KBM-7 (cell line): ENCODE measurements around the gene RTL10.

ENCODE experiments used
- DNase-seq: peaks from one replicate; pipeline ENCODE4 v3.0.0-alpha.2; 2015
- in situ Hi-C: fragments of 300-500 bp; cut with MboI; formaldehyde crosslinking; loops from 2 replicates; pipeline ENCODE4 v1.14.3; 2020; ENCODE audit warnings: low sequenced_read_pairs, low pct_unique_long_range_greater_than_20kb, mixed read lengths

The RTL10 gene, protein sequence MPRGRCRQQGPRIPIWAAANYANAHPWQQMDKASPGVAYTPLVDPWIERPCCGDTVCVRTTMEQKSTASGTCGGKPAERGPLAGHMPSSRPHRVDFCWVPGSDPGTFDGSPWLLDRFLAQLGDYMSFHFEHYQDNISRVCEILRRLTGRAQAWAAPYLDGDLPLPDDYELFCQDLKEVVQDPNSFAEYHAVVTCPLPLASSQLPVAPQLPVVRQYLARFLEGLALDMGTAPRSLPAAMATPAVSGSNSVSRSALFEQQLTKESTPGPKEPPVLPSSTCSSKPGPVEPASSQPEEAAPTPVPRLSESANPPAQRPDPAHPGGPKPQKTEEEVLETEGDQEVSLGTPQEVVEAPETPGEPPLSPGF

DNA sequence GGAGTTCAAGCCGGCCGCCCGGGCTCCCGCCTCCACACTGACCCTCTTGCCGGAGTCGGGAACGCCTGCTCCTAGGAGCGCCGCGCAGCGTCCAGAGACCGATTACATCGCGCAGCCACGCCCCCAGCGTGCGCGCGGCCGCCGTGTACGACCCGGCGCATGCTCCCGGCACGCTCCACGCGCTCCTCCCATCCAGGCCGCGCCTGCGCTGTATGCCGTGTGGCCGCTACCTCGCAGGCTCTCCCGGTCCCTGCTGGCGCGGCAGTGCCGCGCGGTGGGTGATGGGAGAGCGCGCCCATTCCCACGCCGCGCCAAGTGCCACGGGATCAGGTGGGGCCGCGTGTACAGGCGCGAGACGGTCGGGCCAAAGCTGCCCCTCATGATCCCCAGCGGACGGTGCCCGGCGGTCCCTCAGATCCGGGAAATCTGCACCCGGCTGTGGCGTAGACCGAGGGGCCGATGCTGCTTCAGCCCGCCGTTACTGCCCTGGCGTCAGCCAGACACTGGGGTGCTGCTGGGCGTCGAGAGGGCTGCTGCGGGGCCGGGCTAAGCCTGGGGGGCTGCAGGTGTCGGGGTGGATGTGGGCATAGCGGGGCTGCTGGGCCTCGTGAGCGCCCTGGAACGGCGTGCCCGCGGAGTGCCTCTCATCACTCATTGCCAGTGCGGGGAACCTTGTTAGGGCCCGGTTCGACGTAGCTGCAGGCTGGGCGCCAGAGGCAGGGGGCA, at the start of gene RTL10, which contains the start of gene GNB1L:
Gene RTL10, minus strand, starts transcription at position 97 of the 726 bp plus-strand sequence. CDS start 2,613 bp downstream, outside the sequence.
Gene GNB1L, minus strand, starts transcription at position 97 of the 726 bp plus-strand sequence. CDS start 33,519 bp downstream, outside the sequence.
- peak; percentile 96 for DNase-seq
- in situ Hi-C loops: loop anchor here (5.0 kb wide), 1 partner anchor 38 kb away; no protein-coding TSS in a partner anchor

DNA sequence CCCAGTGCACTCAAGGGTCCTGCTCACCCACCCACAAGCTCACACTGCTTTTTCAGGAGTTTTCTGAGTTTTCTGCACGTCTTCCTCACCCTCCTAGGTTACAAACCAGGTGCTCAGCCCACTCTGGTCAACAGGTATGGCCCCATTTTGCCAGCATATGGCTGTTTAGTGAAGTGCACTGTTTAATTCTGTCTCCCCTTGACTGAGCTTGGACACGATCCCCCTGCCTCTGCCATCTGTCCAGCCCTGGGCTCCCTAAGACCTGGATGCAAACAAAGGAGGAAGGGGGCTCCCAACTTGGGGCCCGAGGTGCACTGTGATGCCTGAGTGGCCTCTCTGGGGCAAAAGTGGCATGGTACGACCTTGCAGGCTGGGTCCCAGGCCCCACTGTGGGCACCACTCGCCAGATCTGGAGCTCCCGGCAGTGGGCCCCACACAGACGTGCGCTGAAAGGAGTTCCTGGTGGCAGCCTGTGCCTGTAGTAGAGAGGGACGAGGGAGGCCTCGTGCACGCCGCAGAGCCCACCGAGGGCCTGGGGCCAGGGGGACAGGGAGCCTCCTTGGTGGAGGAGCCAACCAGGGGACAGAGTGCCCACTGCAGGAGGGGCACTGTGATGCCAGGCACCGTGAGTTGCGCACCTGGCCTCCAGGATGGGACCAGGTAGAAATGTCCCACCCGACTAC, 49.6 kb upstream of the RTL10 start:
- in situ Hi-C loops: loop anchor here (25.0 kb wide), 1 partner anchor 108 kb away; the partner anchor contains the start of genes ARVCF and TANGO2
- DNase-seq: no peak

DNA sequence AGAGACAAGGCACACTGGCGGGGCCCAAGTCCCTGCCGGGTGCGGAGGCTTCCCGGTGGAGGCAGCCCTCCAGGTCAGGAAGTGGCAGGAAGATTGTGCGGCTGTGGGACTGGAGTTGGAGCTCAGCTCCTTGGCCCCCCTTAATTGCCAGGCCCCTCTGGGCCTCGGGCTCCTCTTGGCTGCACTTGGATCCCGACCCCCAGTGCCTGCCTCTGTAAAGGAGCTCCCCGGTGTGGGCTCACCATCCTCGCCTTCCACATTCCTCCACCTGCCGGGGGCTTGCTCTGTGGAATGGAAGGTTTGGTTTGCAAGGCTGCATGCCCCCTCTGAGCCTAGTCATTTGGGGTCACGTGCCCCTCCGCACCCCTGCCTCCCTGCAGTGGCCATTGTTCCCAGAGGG, 48.8 kb upstream of the RTL10 start:
- in situ Hi-C loops: loop anchor here (25.0 kb wide), 1 partner anchor 109 kb away; the partner anchor contains the start of genes ARVCF and TANGO2
- DNase-seq: no peak

DNA sequence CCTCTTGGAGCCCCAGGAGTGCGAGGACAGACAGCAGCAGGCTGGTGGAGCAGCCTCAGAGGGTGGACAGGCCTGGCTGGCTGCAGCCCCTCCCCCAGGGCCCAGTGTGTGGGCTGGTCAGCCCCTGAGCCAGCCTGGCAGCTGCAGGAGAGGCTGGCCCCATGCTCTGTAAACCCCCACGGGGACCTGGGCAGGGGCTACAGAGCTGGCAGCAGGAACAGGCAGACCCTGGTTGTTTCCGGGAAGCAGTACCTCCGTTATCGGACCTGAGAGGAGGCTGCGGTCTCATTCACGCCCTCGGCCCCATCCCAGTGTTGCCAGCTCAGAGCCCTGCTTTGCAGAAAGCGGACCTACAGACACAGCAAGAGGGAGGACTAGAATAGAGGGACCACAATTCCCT, 48.4 kb upstream of the RTL10 start:
- in situ Hi-C loops: loop anchor here (25.0 kb wide), 1 partner anchor 109 kb away; the partner anchor contains the start of genes ARVCF and TANGO2
- no peak for DNase-seq

DNA sequence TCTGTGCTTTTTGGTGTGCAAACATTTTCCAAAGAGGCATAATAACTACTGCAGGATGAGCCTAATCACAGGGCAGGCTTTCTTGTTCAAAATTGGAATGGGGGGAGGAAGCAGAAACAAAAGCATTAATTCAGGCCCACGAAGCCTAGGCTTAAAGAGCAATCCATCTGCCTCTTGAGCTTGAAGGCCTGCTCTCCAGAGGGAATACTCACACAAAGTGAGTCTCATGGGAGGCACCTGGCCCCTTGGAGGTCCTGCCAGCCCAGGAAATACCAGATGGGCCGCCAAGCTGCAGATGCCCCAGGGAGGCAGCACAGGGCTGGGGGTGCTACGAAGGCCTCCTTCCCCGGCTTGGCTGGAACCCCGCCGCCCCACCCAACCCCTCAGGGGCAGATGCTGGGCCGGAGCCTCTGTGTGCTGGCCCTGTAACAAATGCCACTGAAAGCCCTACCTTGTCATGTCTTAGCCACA, 47.6 kb upstream of the RTL10 start:
- DNase-seq: no peak
- in situ Hi-C loops: loop anchor here (25.0 kb wide), 1 partner anchor 110 kb away; the partner anchor contains the start of genes ARVCF and TANGO2

DNA sequence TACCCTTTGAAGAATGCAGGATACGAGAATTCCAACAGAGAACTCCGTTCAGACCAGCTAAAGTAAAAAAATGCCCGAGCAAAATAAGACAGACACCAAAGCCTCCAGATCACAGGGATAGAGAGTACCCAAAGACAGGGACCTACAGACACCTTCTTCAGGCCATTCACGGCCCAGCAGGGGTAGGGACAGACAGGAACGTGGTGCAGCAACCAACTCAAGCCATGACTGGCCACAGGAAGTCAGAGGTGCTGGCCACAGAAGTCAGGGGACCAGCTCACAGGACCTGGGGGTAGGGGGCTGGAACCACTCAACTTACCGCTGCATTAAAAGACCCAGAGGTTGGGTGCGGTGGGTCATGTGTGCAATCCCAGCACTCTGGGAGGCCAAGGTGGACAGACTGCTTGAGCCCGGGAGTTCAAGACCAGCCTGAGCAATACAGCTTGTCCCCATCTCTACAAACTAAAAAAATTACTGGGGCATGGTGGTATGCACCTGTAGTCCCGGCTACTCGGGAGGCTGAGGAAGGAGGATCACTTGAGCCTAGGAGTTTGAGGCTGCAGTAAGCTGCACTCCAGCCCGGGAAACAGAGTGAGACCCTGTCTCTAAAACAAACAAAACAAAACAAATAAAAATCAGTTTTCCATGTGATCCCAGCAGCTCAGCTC, 47.0 kb upstream of the RTL10 start:
- DNase-seq: no peak
- in situ Hi-C loops: loop anchor here (25.0 kb wide), 1 partner anchor 111 kb away; the partner anchor contains the start of genes ARVCF and TANGO2

DNA sequence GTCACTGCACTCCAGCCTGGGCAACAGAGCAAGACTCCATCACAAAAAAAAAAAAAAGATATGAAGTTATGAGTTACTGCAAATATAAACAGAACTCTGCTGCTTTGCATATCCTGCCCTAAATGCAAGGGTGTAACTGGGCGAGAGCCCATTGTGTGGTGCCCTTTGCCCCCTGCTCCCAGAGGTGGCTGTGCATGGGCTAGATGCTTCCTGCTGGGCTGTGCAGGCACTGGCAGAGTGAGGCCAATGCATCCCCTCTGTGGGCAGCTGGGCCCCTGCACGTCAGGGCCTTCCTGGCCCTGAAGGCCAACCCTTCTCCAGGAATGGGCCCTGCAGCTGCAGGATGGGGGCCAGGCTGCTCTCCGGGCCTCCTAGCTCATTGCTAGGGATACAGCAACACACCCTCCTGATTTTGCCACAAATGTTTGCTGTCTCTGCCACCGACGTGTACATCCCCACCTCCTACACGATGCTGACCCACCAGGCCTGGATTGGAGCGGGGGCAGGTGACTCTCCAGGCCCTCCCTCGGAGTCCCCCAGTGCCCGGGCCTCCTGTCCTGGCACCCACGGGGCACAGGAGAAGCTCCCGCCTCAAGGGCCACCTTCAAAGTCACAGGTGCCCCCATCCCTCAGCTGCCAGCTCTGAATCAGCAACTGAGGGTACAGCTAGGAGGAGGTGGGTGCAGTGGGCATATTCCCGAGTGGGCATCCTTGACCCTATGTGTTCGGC, 46.2 kb upstream of the RTL10 start:
- DNase-seq: no peak
- in situ Hi-C loops: loop anchor here (25.0 kb wide), 1 partner anchor 111 kb away; the partner anchor contains the start of genes ARVCF and TANGO2

DNA sequence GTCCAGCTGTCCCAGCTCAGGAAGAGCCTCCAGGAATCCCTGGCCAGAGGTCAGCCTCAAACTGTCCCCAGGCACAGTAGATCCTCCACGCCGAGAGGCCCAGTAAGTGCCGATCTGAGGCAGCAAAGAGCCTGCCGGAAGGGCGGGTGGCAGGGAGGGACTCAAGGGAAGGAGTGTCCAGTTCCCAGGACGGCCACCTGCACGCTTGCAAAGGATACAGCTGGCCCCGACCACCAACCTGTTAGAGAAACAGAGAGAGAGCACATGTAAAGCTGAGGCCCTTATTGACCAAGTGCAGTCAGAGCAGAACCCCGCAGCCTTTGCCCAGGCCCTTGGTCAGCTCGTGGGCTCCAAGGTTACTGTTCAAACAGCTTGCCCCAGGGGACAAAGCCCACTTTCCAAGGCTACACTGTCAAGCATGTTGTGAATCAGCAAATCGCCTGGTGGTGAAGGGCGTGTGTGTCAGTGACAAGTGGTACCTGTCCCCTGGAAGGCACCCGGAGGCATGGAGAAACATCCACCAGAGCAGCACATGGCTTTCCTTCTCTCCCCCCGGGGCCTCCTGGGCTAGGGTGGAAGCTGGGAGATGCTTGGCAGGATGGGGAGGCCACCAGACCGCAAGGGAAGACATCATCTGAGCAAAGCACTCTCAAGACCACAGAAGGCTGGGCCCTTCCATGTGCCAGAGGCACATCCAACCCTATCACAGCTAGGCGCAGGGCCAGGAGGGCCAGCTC, 44.3 kb upstream of the RTL10 start:
- no peak for DNase-seq
- in situ Hi-C loops: no loop called here

DNA sequence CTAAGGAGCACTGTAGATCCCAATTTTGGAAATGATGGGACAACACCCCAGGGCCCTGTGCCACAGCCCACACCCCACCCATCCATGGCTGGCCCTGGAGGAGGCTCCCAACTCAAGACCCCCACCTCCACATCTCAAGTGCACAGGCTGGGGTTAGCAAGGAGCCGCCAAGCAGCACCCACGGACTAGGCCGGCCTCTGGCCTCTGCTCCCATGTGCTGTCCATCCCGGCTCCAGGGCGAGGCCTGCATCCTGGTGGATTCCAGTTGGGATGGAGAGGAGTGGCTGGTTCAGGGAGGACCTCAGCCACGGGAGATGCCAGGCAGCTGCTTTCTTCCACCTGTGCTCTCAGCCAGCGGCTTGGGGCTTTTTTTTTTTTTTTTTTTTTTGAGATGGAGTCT, 43.5 kb upstream of the RTL10 start:
- in situ Hi-C loops: no loop called here
- DNase-seq: no peak

DNA sequence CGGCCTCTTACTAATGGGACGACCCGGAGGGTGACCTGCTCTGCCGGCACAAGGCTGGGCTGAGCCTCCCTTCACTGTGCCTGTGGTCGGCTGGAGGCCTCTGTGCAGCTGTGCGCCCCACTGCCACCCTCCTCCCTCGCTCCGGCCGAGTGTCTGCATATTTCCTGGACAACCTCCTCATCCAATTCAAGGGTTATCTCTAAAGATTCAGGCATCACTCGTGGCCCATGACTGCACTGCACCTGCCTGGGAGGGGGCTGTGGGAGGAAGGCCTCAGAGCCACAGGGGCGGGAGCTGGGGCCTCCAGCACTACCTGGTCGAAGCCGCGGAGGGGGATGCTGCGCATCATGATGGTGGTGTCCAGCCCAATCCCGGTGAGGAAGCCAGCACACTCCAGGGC, 43.1 kb upstream of the RTL10 start:
- in situ Hi-C loops: no loop called here
- no peak for DNase-seq

DNA sequence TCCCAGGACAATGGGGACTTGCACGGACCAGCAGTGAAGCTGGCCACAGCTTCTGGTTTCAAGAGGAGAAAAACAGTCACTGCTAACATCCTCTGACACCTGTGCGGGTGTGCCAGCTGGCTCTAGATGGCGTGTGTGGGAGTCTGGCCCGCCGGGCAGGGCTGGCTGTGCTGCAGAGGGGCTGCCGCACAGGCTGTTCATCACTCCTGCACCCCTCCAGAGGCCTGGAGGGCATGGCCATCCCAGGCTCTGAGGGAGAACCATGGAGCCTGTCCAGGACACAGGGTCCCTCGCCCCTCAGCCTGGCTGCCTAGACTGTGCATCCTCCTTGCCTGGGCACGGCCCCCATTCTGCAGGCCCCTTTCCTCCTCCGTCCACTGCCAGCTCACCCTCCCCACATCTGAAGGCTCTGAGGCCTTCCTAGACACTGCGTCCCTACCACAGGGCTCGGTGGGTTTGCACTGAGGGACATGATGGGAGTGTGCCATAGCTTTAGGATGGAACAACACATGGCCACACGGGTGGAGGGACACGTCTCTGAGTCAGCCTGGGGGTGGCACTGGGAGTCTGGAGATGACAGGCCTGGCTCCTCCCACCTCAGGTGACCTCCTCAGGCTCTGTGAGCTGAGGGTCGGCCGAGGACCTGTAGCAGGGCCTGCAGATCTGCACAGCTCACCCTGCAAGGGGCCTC, 42.1 kb upstream of the RTL10 start:
- no peak for DNase-seq
- in situ Hi-C loops: no loop called here

DNA sequence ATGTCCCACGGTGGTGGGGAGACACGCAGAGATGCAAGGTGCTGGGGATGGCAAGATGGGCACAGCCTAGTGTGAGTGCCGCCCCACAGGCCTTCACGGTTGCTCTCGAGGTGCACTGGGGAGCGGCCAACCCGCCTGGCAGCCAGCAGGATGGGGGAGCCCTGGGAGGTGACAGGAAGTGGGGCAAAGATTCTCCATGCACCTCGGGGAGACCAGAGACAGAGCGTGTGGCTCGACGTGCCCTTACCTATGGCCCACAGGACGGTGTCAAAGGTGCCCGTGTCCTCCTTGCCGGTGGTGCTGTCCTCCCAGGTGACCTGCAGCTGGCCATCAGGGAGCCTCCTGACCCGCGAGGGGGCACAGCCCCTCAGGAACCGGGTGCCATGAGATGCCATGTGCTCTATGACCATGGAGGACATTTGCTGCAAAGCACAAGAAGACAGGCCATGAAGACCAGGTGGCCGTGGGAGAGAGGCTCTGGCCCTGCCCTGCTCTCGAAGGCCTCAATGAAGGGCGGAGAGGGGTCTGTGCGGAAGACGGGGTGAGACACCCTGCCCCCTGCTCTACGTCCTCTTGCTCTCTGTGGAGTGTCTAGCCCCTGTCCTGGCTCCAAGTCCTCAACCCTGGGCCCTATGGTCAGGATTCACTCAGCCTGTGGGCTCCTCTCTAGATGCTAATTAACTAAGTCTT, 40.6 kb upstream of the RTL10 start:
- no peak for DNase-seq
- in situ Hi-C loops: no loop called here

DNA sequence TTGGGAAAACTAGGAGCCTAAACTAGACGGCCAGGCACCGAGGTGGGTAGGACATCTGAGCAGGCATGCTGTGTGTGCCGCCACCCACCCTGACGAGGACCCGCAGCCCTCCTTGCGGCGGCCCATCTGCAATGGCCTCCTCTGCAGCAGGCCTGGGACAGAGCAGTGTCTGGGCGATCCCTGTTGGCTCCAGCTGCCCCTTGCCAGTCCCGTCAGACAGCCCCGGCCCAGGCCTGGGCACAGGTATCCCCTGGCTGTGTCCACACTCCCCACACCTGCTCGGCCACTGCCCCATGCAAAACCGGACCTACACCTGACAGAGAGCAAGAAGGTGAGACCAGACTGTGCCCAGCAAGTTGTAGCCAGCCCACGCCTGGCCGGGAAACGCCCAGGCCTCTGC, 38.7 kb upstream of the RTL10 start:
- in situ Hi-C loops: no loop called here
- DNase-seq: no peak

DNA sequence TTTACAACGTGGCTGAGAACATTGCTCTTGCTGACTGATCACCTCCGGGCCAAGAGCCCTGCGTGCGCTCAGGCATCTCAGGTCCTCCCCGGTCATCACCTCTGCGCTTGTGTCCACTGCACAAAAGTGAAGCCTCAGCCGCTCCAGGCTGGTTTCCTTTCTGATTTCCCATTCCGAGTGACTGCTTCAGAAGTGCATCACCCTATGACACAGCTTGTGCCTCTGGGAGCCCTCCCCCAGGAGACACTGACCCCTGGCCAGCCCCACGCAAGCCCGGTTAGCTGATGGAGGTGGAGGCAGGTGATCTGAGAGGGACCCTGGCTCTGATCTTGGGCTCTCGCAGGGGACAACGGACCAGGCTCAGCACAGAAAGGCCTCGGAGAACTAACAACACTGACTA, 38.3 kb upstream of the RTL10 start:
- in situ Hi-C loops: no loop called here
- no peak for DNase-seq

DNA sequence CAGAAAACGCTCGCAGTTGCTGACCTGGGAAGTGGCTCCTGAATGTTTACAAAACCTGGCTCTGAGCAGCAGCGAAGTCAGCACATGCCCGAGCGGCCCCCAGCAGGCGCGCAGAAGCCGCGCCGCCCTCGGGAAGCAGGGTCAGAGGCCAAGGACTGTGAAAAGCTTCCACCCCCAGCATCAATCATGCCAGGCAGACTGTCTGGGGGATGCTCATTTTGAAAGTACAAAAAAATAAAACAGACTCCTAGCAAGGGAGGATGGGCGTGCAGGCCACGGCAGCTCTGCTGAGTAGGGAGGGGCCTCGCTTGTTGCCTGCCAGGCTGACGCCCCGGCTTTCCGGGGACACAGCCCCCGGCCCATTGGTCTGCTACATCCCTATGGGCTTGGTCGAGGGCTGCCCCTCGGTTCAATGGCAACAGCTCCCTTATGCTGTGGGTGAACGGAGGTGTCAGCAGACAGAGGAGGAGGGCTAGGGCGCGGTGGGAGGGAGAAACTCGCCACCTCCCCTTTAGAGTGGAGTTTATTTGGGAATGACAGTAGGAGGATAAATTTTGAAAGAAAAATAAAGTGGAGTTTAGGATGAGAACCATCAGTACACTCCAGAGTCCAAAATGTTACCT, 37.7 kb upstream of the RTL10 start:
- in situ Hi-C loops: no loop called here
- DNase-seq: peak; percentile 70
